ENCODE data around the gene GDF10.

GDF10 gene

DNA sequence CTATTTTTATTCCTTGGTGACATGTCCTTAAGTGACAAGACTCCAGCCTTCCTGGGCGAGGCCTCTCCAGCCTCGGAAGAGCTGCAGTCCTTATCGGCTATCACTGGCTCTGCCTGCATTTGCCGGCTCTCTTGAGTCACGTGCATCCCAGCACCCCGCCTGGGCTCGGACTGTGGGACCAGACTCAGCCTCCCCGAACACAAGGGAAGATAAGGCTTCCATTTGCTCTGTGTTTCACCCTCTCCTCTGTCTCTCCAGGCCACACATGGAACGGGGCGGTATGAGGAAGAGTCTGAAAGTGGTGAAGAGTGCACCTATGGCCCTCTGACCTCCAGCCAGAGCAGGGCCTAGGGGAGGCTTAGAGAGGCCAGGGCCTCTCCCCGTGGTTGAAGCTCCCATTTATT, 26.9 kb downstream of the GDF10 start:
- no peak overlapping the region for H3K9ac ChIP-seq (ENCODE audit: low read depth, low read length)
- H3K36me3 ChIP-seq (ENCODE audit: insufficient read depth, low read length): no peaks in the 10 kb centered on the region
- no peak overlapping the region for H3K4me3 ChIP-seq (ENCODE audit: low read depth in 1 of 2, low read length in 2 of 2)
- no peaks in the 10 kb centered on the region for H3K79me2 ChIP-seq (ENCODE audit: insufficient read depth, low read length)
- peaks cover 3% of the 10 kb centered on the region for H3K27me3 ChIP-seq (ENCODE audit: insufficient read depth, low read length, poor library complexity)
- no peak overlapping the region for H3K27ac ChIP-seq (ENCODE audit: low read length)
- no peaks in the 10 kb centered on the region for H4K20me1 ChIP-seq (ENCODE audit: insufficient read depth, low read length)
- H2AFZ ChIP-seq (ENCODE audit: low read depth, low read length): no peak overlapping the region
- H3K4me1 ChIP-seq (ENCODE audit: insufficient read depth, low read length): no peaks in the 10 kb centered on the region
- ATAC-seq (ENCODE audit: insufficient read depth, low read depth) (no peak), DNase-seq (no peak)
- no peak overlapping the region for H3K4me2 ChIP-seq (ENCODE audit: insufficient read depth, low read length)
- H3K9me3 ChIP-seq (ENCODE audit: insufficient read depth, low read length, severe bottlenecking): no peaks in the 10 kb centered on the region
- TF ChIP-seq EZH2 (IDR thresholded peaks at IDR 0.05; ENCODE audit: borderline replicate concordance, low read depth, low read length, severe bottlenecking): no peak
- TF ChIP-seq, protein P1, sequence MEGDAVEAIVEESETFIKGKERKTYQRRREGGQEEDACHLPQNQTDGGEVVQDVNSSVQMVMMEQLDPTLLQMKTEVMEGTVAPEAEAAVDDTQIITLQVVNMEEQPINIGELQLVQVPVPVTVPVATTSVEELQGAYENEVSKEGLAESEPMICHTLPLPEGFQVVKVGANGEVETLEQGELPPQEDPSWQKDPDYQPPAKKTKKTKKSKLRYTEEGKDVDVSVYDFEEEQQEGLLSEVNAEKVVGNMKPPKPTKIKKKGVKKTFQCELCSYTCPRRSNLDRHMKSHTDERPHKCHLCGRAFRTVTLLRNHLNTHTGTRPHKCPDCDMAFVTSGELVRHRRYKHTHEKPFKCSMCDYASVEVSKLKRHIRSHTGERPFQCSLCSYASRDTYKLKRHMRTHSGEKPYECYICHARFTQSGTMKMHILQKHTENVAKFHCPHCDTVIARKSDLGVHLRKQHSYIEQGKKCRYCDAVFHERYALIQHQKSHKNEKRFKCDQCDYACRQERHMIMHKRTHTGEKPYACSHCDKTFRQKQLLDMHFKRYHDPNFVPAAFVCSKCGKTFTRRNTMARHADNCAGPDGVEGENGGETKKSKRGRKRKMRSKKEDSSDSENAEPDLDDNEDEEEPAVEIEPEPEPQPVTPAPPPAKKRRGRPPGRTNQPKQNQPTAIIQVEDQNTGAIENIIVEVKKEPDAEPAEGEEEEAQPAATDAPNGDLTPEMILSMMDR (IDR thresholded peaks at IDR 0.05; ENCODE audit: borderline replicate concordance, extremely low read depth, low read length, poor library complexity, severe bottlenecking): no peak

DNA sequence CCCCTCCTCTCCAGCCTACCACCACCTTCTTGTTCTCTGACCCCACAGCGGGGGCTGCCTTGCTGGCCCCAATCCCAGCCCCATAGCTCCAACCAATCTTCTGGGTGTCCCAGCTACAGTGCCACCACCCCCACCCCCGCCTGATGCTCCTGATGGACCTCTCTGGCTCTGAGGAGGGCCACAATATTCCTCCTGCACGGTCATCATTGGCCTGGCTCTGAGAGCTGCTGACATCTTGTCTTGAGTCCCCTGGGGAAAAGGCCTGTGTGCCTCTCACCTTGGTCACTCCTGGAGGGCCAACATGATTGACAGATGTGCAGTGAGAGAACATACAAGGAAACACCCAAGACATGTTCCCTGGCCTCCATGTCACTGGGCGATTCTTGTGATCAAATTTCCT, 29.9 kb downstream of the GDF10 start:
- no peaks in the 10 kb centered on the region for H3K79me2 ChIP-seq (ENCODE audit: insufficient read depth, low read length)
- H4K20me1 ChIP-seq (ENCODE audit: insufficient read depth, low read length): no peaks in the 10 kb centered on the region

DNA sequence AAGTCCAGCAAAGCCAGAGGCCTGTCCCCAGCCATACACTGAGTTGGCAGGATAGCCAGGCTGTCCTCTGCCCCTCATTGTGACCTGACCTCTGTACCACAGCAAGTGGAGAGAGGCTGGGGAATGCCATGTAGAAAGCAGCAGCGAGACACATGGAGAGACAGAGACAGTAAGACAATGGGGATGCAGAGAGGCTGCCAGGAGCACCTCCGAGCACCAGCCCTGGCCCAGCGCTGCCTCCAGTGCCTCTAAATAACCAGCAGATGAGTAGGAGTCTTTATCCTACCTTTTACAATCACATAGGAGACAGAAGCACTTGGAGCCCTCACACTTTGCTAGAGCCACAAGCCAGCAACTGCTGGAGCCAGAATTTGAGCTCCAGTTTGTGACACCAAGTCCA, 30.4 kb downstream of the GDF10 start:
- TF ChIP-seq EZH2 (IDR thresholded peaks at IDR 0.05; ENCODE audit: borderline replicate concordance, low read depth, low read length, severe bottlenecking): no peak
- TF ChIP-seq, protein P1 (IDR thresholded peaks at IDR 0.05; ENCODE audit: borderline replicate concordance, extremely low read depth, low read length, poor library complexity, severe bottlenecking): no peak
- H3K4me2 ChIP-seq (ENCODE audit: insufficient read depth, low read length): no peak overlapping the region
- H3K27me3 ChIP-seq (ENCODE audit: insufficient read depth, low read length, poor library complexity): peaks cover 5% of the 10 kb centered on the region

More for the DNA sequence above, 29.9 kb downstream of the GDF10 start:
- Histone ChIP-seq H3K4me2 (ENCODE audit: insufficient read depth, low read length) (no peak overlapping the region), H3K27ac (ENCODE audit: low read length) (no peak overlapping the region), H3K4me1 (ENCODE audit: insufficient read depth, low read length) (no peaks in the 10 kb centered on the region), H3K4me3 (ENCODE audit: low read depth in 1 of 2, low read length in 2 of 2) (no peak overlapping the region), H3K9ac (ENCODE audit: low read depth, low read length) (no peak overlapping the region), H3K9me3 (ENCODE audit: insufficient read depth, low read length, severe bottlenecking) (no peaks in the 10 kb centered on the region), H2AFZ (ENCODE audit: low read depth, low read length) (no peak overlapping the region), H3K27me3 (ENCODE audit: insufficient read depth, low read length, poor library complexity) (peaks cover 5% of the 10 kb centered on the region), H3K36me3 (ENCODE audit: insufficient read depth, low read length) (no peaks in the 10 kb centered on the region)
- TF ChIP-seq, protein P1 (IDR thresholded peaks at IDR 0.05; ENCODE audit: borderline replicate concordance, extremely low read depth, low read length, poor library complexity, severe bottlenecking): no peak
- TF ChIP-seq EZH2 (IDR thresholded peaks at IDR 0.05; ENCODE audit: borderline replicate concordance, low read depth, low read length, severe bottlenecking): no peak
- ATAC-seq (ENCODE audit: insufficient read depth, low read depth) (no peak), DNase-seq (no peak)

DNA sequence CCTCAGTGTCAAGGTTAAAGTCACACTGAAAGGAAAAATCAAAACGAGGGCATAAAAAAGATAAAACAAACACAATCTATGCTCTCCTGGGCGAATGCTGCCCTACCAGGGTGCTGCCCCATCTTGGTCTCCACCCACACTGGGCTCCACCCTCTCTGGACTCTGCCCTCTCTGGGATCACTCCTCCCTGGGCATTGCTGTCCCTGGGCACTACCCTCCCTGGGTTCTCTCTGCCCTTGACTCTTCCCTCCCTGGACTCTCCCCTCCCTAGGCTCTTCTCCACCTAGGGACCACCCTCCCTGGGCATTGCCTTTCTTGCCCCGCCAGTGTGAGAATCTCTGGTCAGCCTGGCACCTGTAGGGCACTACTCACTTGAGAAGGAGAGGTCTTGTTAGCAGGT, 30.8 kb downstream of the GDF10 start:
- no peaks in the 10 kb centered on the region for H3K9me3 ChIP-seq (ENCODE audit: insufficient read depth, low read length, severe bottlenecking)
- no peak overlapping the region for H3K9ac ChIP-seq (ENCODE audit: low read depth, low read length)
- no peaks in the 10 kb centered on the region for H3K36me3 ChIP-seq (ENCODE audit: insufficient read depth, low read length)
- TF ChIP-seq EZH2 (IDR thresholded peaks at IDR 0.05; ENCODE audit: borderline replicate concordance, low read depth, low read length, severe bottlenecking): no peak
- TF ChIP-seq, protein P1 (IDR thresholded peaks at IDR 0.05; ENCODE audit: borderline replicate concordance, extremely low read depth, low read length, poor library complexity, severe bottlenecking): no peak
- H3K27me3 ChIP-seq (ENCODE audit: insufficient read depth, low read length, poor library complexity): peaks cover 7% of the 10 kb centered on the region
- peaks cover 2% of the 10 kb centered on the region; the same call in 1 of the 2 replicates for H4K20me1 ChIP-seq (ENCODE audit: insufficient read depth, low read length)
- no peaks in the 10 kb centered on the region for H3K4me1 ChIP-seq (ENCODE audit: insufficient read depth, low read length)
- DNase-seq (no peak), ATAC-seq (ENCODE audit: insufficient read depth, low read depth) (no peak)
- no peaks in the 10 kb centered on the region for H3K79me2 ChIP-seq (ENCODE audit: insufficient read depth, low read length)
- no peak overlapping the region for H3K4me2 ChIP-seq (ENCODE audit: insufficient read depth, low read length)
- H3K27ac ChIP-seq (ENCODE audit: low read length): no peak overlapping the region
- H3K4me3 ChIP-seq (ENCODE audit: low read depth in 1 of 2, low read length in 2 of 2): no peak overlapping the region
- H2AFZ ChIP-seq (ENCODE audit: low read depth, low read length): no peak overlapping the region

More for the DNA sequence above, 30.4 kb downstream of the GDF10 start:
- Histone ChIP-seq H3K9me3 (ENCODE audit: insufficient read depth, low read length, severe bottlenecking) (no peaks in the 10 kb centered on the region), H2AFZ (ENCODE audit: low read depth, low read length) (no peak overlapping the region), H3K4me1 (ENCODE audit: insufficient read depth, low read length) (no peaks in the 10 kb centered on the region), H4K20me1 (ENCODE audit: insufficient read depth, low read length) (no peaks in the 10 kb centered on the region), H3K27ac (ENCODE audit: low read length) (no peak overlapping the region), H3K79me2 (ENCODE audit: insufficient read depth, low read length) (no peaks in the 10 kb centered on the region), H3K9ac (ENCODE audit: low read depth, low read length) (no peak overlapping the region), H3K36me3 (ENCODE audit: insufficient read depth, low read length) (no peaks in the 10 kb centered on the region), H3K4me3 (ENCODE audit: low read depth in 1 of 2, low read length in 2 of 2) (no peak overlapping the region)
- ATAC-seq (ENCODE audit: insufficient read depth, low read depth) (no peak), DNase-seq (no peak)

Measured in DND-41 (cell line).